K562 treated with DMSO at 1 percent for 48 hours (cell line): ENCODE results near the gene NOX1. TPM values are rescaled to one million over a fixed set of nuclear protein-coding genes. Genes with fewer than 3 reads are reported as not detected.

Experiments
- total RNA-seq: library from RNA; unstranded; fragments of 300-600 nt; gene quantifications from 2 replicates; pipeline ENCODE4 v1.2.3, GENCODE V29; 2022; ENCODE audit warnings: low replicate concordance; ENCODE audit errors: extremely low read depth

The NOX1 gene
- not detected in 2 replicates for total RNA-seq

DNA sequence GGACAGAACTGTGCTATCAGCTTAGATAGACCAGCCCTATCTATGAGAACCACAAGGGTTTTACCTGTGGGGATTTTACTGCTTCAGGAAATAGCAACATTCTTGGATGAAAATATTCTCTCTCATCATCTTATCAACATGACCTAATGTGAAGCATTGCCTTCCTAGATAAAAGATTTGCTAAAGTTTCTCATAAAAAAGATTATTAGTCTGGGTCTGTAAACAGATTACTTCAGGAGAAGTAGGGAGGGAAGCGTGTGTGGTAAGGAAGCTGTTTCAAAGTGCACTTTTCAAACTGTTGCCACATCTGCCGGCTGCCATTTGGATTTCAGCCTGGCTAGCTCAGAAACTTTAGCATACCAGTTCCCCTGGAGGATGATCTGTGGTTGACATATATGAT, at the start of gene NOX1:
Gene NOX1, minus strand, starts transcription at position 35 of the 400 bp plus-strand sequence. CDS start 220 bp downstream, outside the sequence.

GRCh38 chrX:100819837-100820666, 54.1 kb downstream of the NOX1 start, which contains the start of gene CSTF2:
Gene CSTF2 (plus strand): TSS chrX:100820391. CDS start chrX:100820417, 26 bp downstream.

Other genes with a start within 250 kb of the NOX1 start
- not detected in 2 replicates for gene TSPAN6, start 237.6 kb downstream of the NOX1 start, total RNA-seq
- gene SRPX2, start 230.2 kb downstream of the NOX1 start, total RNA-seq = not detected in 2 replicates
- gene SYTL4, start 142.2 kb downstream of the NOX1 start, total RNA-seq = not detected in 2 replicates
- gene CSTF2, start 54.0 kb downstream of the NOX1 start, total RNA-seq = not detected in 2 replicates
- gene XKRX, start 54.6 kb upstream of the NOX1 start, total RNA-seq = not detected in 2 replicates
- gene ARL13A, start 95.3 kb upstream of the NOX1 start, total RNA-seq = not detected in 2 replicates
- gene TRMT2B, start 177.8 kb upstream of the NOX1 start, total RNA-seq = not detected in 2 replicates
- gene TMEM35A, start 204.5 kb upstream of the NOX1 start, total RNA-seq = not detected in 2 replicates
- gene CENPI, start 223.8 kb upstream of the NOX1 start, total RNA-seq = not detected in 2 replicates